Tibial nerve (tissue), 4 donors: ENCODE measurements around the gene SVIL. TPM values are rescaled to one million over a fixed set of nuclear protein-coding genes. Genes with fewer than 3 reads are reported as not detected.
"Not testable (repeated sequence)": the region's sequence is repeated elsewhere in the genome, so short reads cannot be mapped to it uniquely, and the experiment has no call there.

Source experiments
- DNase-seq, 2 donors: peaks; one replicate each; pipeline ENCODE4 v3.0.0-alpha.2; 2019; ENCODE audit warnings: low spot score in 2 of 2
- H3K27ac ChIP-seq, 4 donors: fragments of 200-600 bp; sonication (generic) in 3 of 4; one replicate each; pipeline ENCODE4 v1.5.1; 2017 to 2019; ENCODE audit warnings: mild to moderate bottlenecking in 1 of 4
- H3K27me3 ChIP-seq, 2 donors: fragments of 200-600 bp; sonication (generic) in 1 of 2; one replicate each; pipeline versions ENCODE4 v1.5.1 to v1.6.0; 2017 to 2019
- H3K36me3 ChIP-seq, 3 donors: fragments of 200-600 bp; sonication (generic); one replicate each; pipeline ENCODE4 v1.5.1; 2018 to 2019
- H3K4me1 ChIP-seq, 4 donors: fragments of 200-600 bp; sonication (generic) in 3 of 4; one replicate each; pipeline ENCODE4 v1.5.1; 2017 to 2019
- H3K4me3 ChIP-seq, 4 donors: fragments of 200-600 bp; sonication (generic) in 3 of 4; one replicate each; pipeline ENCODE4 v1.5.1; 2017 to 2019; ENCODE audit warnings: mild to moderate bottlenecking in 1 of 4, moderate library complexity in 1 of 4
- H3K9me3 ChIP-seq, 4 donors: fragments of 200-600 bp; sonication (generic) in 3 of 4; one replicate each; pipeline ENCODE4 v1.5.1; 2017 to 2019
- EP300 ChIP-seq, 2 donors: sonication (generic); formaldehyde crosslinking; IDR thresholded peaks; one replicate each; pipeline ENCODE4 v1.6.1; 2017; ENCODE audit warnings: antibody characterized with exemption in 2 of 2, mild to moderate bottlenecking in 1 of 2
- POLR2A ChIP-seq, 2 donors: fragments of 450-650 bp; IDR thresholded peaks; one replicate each; pipeline ENCODE4 v1.6.1; 2017; ENCODE audit warnings: antibody characterized with exemption in 2 of 2, mild to moderate bottlenecking in 2 of 2, moderate library complexity in 2 of 2
- WGBS, 2 donors: methylation state at CpG; one replicate each; pipeline ENCODE4 v1.1.5; 2018; 5-methylcytosine and 5-hydroxymethylcytosine counted together
- total RNA-seq, 4 donors: library from RNA; depleted of rRNA; stranded (reverse); fragments of >200 nt; gene quantifications; one replicate each; pipeline ENCODE4 v1.1.0, GENCODE V29; 2016
- TF ChIP-seq, protein P1 (sequence below), 5 experiments: fragments of 200-600 bp in 3 of 5; fragments of 450-650 bp in 2 of 5; sonication (generic) in 3 of 5; IDR thresholded peaks; one replicate each; pipeline ENCODE4 v1.5.1; 2016 to 2019; ENCODE audit warnings: antibody characterized with exemption in 5 of 5, mild to moderate bottlenecking in 3 of 5, moderate library complexity in 2 of 5

SVIL gene
- total RNA-seq, 4 donors from 2014 or later = 23.6 to 32.0 (median 26.0) TPM

- DNase-seq = no peak
- no peak overlapping the region for H3K4me3 ChIP-seq
- no peaks in the 10 kb centered on the region for H3K9me3 ChIP-seq
- peaks cover 0 to 28% (median 0%) of the 10 kb centered on the region in 4 donors for H3K4me1 ChIP-seq
- TF ChIP-seq, protein P1, sequence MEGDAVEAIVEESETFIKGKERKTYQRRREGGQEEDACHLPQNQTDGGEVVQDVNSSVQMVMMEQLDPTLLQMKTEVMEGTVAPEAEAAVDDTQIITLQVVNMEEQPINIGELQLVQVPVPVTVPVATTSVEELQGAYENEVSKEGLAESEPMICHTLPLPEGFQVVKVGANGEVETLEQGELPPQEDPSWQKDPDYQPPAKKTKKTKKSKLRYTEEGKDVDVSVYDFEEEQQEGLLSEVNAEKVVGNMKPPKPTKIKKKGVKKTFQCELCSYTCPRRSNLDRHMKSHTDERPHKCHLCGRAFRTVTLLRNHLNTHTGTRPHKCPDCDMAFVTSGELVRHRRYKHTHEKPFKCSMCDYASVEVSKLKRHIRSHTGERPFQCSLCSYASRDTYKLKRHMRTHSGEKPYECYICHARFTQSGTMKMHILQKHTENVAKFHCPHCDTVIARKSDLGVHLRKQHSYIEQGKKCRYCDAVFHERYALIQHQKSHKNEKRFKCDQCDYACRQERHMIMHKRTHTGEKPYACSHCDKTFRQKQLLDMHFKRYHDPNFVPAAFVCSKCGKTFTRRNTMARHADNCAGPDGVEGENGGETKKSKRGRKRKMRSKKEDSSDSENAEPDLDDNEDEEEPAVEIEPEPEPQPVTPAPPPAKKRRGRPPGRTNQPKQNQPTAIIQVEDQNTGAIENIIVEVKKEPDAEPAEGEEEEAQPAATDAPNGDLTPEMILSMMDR (IDR thresholded peaks at IDR 0.05) = no peak
- TF ChIP-seq POLR2A (IDR thresholded peaks at IDR 0.05) = no peak
- TF ChIP-seq EP300 (IDR thresholded peaks at IDR 0.05) = no peak
- H3K27ac ChIP-seq = no peak overlapping the region
- 86 to 100% methylated on average over 1 of the region's 1 CpG for WGBS, 2 donors
- no peaks in the 10 kb centered on the region for H3K27me3 ChIP-seq
- peaks cover 0 to 7% (median 0%) of the 10 kb centered on the region in 3 donors for H3K36me3 ChIP-seq
These were observed 188.4 kb downstream of the SVIL start for GRCh38 chr10:29446327-29446726.

DNA sequence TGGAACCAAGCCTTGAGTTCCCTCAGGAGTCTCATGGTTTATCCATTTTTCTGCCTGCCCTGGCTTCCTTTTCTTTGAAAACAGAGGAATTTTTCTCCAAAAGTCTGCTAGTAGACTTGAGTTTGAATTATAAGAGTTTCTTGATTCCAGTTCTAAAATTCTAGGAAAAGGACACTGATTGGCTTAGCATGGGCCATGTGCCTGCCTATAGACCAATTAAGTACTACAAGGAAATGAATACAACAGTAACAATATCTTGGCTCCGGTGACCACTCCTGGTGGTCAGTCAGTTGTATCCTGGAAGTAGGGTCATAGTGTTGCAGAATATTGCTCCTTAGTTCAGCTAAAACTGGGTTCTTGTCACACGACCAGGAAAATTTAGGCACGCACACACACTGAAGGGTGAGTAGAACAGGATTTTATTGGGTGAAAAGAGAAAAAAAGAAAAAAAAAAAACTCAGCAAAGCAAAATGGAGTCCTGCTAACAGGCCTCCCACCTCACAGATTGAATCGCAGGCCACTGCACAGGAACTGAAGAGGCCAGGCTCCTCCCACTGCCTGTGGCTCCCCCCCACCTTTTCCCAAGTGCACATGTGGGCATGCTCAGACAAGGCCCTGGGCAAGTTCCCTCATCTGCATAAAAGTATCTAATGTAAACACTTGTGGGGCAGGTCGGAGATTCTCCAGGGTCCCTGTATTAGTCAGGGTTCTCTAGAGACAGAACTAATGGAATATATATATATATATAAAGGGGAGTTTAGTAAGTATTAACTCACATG, 190.8 kb downstream of the SVIL start:
- 91 to 94% methylated on average over 5 of the region's 5 CpGs for WGBS, 2 donors
- Histone ChIP-seq H3K27ac (no peak overlapping the region), H3K9me3 (peaks cover 0 to 6% (median under 1%) of the 10 kb centered on the region in 4 donors), H3K4me3 (no peak overlapping the region), H3K27me3 (no peaks in the 10 kb centered on the region), H3K4me1 (peaks cover 0 to 23% (median 0%) of the 10 kb centered on the region in 4 donors), H3K36me3 (peaks cover 0 to 7% (median 0%) of the 10 kb centered on the region in 3 donors)
- TF ChIP-seq EP300 (IDR thresholded peaks at IDR 0.05) (no peak), POLR2A (IDR thresholded peaks at IDR 0.05) (no peak)
- TF ChIP-seq, protein P1 (IDR thresholded peaks at IDR 0.05) = no peak
- DNase-seq = no peak

DNA sequence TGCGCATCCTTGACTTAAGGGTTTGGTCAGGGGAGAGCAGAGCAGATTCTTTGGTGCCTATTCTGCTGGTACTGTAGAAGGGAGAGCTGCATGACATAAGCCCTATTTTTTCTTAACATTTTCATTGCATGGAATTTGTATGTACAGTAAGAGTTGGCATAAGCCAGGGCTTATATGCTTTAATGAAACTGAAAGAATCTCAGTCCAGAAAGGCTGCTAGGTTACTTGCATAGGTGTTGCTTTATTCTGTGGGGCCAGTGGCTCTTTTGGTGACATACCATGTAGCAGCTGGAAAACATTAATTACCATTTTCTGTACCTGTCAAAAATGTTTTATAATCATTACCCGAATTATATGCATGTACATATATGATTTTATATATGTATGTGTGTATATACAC, 193.8 kb downstream of the SVIL start:
- DNase-seq = no peak
- no peak overlapping the region for H3K27ac ChIP-seq
- H3K27me3 ChIP-seq = no peaks in the 10 kb centered on the region
- 96 to 97% methylated on average over 2 of the region's 2 CpGs for WGBS, 2 donors
- no peak overlapping the region for H3K4me3 ChIP-seq
- H3K9me3 ChIP-seq = peaks cover 0 to 26% (median 5%) of the 10 kb centered on the region in 4 donors
- peaks cover 0 to 24% (median 0%) of the 10 kb centered on the region in 3 donors for H3K36me3 ChIP-seq
- TF ChIP-seq POLR2A (IDR thresholded peaks at IDR 0.05) (no peak), EP300 (IDR thresholded peaks at IDR 0.05) (no peak)
- TF ChIP-seq, protein P1 (IDR thresholded peaks at IDR 0.05) = no peak
- H3K4me1 ChIP-seq = peaks cover 0 to 7% (median 0%) of the 10 kb centered on the region in 4 donors

DNA sequence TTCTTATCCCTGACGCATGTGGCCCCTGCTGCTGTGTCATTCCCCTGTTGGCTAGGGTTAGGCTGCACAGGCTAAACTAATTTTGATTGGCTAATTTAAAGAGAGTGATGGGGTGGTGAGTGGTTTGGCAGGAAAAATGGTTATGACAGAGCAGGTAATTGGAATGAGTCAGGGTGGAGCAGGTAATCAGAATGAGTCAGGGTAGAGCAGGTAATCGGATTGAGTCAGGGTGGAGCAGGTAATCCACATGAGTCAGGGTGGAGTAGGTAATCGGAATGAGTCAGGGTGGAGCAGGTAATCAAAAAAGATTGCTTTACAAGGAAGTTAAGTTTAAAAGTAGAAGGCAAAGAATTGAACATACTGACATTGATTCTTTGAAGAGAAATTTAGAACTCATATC, 195.8 kb downstream of the SVIL start:
- not testable (repeated sequence) for H3K4me1 ChIP-seq, H3K27me3 ChIP-seq, H3K27ac ChIP-seq, DNase-seq, H3K4me3 ChIP-seq
- Histone ChIP-seq H3K36me3 (peaks cover 0 to 24% (median 0%) of the 10 kb centered on the region in 3 donors), H3K9me3 (peaks cover 0 to 26% (median 5%) of the 10 kb centered on the region in 4 donors)
- WGBS, 2 donors = 96 to 98% methylated on average over 3 of the region's 3 CpGs

DNA sequence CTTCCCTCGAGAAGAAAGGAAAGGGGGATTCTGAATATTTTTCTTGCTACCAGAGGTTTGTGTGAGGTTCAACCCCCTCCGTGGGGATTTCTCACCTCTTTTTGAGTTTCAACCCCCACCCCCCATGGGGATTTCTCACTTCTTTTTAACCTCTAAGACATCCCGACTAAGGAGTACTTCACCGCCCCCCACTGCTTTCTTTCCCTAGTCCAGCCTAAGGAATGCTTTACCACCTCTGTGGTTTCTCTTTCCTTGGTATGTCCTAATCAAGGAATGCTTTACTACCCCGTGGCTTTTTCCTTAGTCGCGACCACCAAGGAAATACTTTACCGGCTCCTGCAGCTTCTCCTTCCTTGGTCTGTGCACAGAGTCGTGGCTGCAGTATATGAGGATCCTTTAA, 196.5 kb downstream of the SVIL start:
- Histone ChIP-seq H3K4me3 (no peak overlapping the region), H3K27me3 (no peaks in the 10 kb centered on the region), H3K4me1 (no peaks in the 10 kb centered on the region), H3K9me3 (peaks cover 0 to 26% (median 5%) of the 10 kb centered on the region in 4 donors), H3K27ac (no peak overlapping the region), H3K36me3 (peaks cover 0 to 24% (median 0%) of the 10 kb centered on the region in 3 donors)
- TF ChIP-seq POLR2A (IDR thresholded peaks at IDR 0.05) = no peak
- TF ChIP-seq, protein P1 (IDR thresholded peaks at IDR 0.05) = no peak
- TF ChIP-seq EP300 (IDR thresholded peaks at IDR 0.05) = no peak
- no peak for DNase-seq
- WGBS, 2 donors = 93 to 96% methylated on average over 9 of the region's 9 CpGs
